Adrenal gland (tissue), 5 donors: ENCODE data around the gene EXOC6B.

Experiments used
- CTCF ChIP-seq, 6 experiments: fragments of 450-650 bp in 4 of 6; fragments of 200-600 bp in 2 of 6; sonication (generic) in 1 of 6; IDR thresholded peaks; 1 replicate in 5 of 6; 2 replicates in 1 of 6; pipeline versions ENCODE4 v1.5.1 to v1.8.0; 2016 to 2021; ENCODE audit warnings: antibody characterized with exemption in 6 of 6, mild to moderate bottlenecking in 2 of 6, moderate library complexity in 1 of 6
- POLR2A ChIP-seq, 2 donors: fragments of 450-650 bp; IDR thresholded peaks; one replicate each; pipeline ENCODE4 v1.6.1; 2017; ENCODE audit warnings: antibody characterized with exemption in 2 of 2, mild to moderate bottlenecking in 2 of 2, moderate library complexity in 1 of 2
- donor health status: DM: no; HTN: no; CAD: no.

DNA sequence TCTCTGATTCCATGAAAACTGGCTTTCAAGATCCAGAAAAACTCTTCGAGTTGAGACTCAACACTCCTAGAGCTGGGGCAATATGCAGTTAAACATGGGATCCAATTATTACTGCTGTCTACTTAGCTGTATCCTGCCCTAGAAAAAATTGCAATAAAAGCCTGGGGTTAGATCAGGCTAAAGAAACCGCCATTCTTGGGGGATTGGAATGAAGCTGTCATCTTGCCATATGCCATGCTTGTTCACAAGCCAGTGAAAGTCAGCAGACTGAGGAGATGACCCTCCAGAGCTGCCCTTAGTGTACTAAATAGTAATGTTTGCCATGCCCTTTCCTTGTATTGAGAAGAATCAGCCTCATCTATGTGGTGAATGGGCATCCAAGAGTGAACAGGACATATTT is 647.3 kb downstream of the EXOC6B start:
- TF ChIP-seq CTCF (IDR thresholded peaks at IDR 0.05) (no peak), POLR2A (IDR thresholded peaks at IDR 0.05) (no peak)
